GM18861 (cell line): ENCODE data around the gene ERCC6L2.

Source experiments
- ATAC-seq: cut with Tn5 transposase; IDR thresholded peaks from one replicate; pipeline ENCODE4 v1.9.1; 2021; ENCODE audit not compliant: unreplicated experiment

Gene ERCC6L2

GRCh38 chr9:95910770-95911340, 35.4 kb downstream of the ERCC6L2 start:
- ATAC-seq, result no peak

GRCh38 chr9:95912773-95913172, 37.3 kb downstream of the ERCC6L2 start:
- ATAC-seq, result no peak

DNA sequence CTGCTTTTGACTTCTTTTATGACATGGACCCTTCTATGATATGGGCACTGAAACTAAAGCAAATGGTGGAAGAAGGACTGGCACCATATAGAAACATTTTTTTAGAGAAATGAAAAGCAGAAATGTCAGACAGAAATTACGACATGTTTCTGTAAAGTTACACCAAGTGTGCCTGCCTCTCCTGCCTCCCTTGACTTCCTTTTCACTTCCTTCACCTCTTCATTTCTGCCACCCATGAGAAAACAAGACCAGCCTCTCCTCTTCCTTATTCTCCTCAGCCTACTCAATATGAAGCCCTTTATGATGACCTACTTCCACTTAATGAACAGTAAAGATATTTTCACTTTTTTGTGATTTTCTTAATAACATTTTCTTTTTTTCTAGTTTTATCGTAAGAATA, 44.5 kb downstream of the ERCC6L2 start:
- no peak for ATAC-seq

DNA sequence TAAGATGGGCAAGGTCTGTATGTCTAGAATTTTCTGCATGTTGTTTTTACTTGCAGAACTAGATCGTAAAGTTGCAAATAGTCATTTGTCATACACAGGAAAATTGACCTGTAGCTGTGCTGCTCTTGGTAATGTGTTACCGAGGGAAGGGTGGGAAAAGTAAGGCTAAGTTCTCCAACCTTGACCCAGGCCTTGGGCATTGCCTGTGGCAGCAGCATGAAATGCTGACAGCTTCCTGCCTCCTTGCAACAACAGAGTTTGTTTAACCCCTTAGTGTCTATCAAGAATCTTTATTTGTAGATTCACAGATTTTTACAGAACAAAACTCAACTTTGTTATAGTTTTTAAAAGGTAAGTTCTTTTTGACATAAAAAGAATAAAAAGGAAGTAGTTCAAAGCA, 48.3 kb downstream of the ERCC6L2 start:
- ATAC-seq, result no peak

DNA sequence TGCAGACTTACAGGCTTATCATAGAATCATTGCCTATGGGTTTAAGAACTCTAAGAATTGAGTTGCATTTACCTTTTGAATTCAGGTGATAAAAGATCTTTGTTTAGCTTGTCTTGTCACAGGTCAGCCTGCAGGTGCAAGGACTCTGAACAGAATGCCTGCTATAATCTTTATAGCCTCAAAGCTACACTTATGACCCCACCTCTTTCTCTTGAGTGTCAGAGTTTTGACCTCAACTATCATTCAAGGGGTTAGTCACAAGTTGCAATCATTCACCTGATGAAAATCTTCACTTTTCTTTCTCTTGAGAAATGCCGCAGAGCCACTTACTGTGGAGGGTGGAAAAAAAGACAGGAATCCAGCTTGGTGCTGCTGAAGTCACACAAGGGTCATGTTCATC, 49.5 kb downstream of the ERCC6L2 start:
- ATAC-seq, result no peak

DNA sequence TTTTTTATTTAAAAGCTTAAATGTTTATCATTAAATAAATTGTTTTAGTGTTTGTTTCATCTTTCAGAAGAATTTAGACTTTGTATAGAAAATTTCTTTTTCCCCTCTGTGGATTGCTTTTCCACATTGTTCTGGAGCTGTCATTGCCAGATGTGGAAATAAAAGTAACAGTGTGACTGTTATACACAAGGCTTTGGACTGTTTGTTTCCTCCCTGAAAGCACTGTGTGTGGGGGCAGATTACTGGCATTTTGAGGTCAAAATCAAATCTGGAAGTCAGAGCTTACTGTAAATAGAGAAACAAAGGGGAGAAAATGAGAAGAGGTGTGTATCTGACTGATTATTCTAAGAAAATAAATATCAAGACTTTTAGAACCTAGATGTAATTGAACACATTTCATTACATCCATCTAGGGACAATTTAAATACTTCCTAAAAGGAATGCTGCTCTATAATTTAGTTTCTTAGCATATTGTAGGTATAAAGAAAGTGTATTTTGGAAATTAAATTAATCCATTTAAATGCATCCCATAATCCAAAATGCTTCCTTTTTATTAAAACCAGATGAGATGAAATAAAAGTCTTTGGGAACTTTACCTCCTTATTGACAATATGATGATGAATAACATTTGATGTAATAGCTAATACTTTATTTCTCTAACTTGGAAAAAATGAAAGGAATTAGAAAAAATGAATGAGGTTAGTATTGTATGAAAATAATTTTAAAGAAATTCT, 51.9 kb downstream of the ERCC6L2 start:
- no peak for ATAC-seq

- ATAC-seq, result no peak
These were observed 54.8 kb downstream of the ERCC6L2 start for GRCh38 chr9:95930277-95930676.

DNA sequence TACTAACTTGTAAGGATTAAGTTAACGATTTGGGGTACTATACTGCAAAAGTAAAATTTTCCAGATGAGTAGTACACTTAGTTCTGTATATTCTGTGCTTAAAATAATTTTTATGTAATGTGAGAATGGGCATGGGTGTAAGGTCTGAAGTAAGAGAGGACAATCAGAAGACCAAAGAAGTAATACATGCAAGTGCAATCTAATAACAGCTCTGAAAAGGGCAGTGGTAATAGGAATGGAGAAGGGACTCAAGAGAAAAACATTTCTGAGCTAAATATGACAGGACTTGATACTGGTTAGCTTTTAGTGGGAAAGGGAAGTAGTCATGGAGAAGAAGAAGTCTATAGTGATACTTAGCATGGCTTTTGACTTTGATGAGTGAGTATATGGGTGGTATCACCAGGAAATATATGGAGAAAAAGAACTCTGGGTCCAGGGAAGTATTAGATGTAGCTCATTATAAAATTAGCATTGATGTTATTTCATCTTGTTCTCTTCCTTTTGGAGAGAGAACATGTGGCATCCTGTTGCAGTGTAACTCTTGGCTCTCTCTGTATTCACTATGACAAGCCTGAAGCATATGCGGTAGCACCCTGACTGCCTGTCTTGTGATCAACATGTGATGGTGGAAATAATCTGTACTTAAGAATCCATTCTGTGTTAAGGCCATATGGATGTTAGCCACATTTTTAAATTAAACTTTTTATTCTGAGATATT, 60.5 kb downstream of the ERCC6L2 start:
- no peak for ATAC-seq

DNA sequence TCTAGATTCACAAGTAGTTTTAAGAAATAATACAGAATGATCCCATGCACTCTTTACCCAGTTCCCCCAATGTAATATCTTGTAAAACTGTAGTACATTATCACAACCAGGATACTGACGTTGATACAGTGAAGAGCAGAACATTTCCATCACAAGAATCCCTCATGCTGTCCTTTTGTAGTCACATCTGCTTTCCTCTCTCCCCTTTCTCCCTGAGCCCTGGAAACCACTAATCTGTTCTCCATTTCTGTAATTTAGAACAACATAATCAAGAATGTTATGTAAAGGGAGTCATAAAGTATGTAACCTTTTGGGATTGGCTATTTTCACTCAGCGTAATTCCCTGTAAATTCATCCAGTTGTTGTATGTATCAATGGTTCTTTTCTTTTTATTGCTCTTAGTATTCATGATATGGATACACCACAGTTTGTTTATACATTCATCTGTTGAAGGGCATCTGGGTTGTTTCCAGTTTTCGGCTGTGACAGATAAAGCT, 61.1 kb downstream of the ERCC6L2 start:
- ATAC-seq, result no peak

- ATAC-seq, result no peak
These were observed 61.6 kb downstream of the ERCC6L2 start for GRCh38 chr9:95937131-95937530.

- no peak for ATAC-seq
These were observed 63.2 kb downstream of the ERCC6L2 start for GRCh38 chr9:95938724-95939123.

GRCh38 chr9:95939472-95939871, 64.0 kb downstream of the ERCC6L2 start:
- ATAC-seq, result no peak

DNA sequence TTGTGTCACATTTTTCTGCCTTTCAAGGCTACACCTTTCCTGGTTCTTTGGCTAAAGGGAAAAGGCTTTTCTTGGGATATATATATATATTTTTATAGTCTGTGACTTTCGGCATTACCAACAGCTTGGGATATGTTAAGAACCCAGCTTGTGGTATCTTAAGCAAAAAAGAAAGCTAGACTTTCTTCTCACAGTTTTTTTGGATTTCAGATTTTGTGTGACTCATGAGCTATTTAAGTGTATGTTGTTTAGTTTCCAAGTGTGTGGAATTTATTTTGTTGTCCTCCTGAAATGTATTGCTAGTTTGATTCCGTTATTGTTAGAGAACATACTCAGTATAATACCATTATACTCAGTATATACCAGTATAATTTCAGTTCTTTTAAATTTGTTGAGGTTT, 64.8 kb downstream of the ERCC6L2 start:
- no peak for ATAC-seq

DNA sequence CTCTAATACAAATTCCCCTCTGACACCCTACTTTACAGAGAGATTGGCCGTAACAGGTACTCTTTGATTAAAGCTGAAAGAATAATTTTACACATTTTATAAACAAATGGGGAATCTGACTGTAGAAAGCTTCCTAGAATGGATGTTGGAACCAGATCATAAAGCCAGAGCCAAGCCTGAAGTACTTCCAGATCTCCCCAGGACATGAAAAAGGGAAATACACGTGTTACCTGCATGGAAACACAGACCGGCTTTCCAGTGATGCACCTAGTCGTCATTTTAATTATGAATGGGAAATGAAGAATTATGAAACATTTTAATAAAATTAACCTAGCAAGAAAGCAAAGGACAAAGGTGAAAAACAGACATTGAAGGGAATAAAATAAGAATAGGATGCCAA, 66.5 kb downstream of the ERCC6L2 start:
- ATAC-seq, result no peak

DNA sequence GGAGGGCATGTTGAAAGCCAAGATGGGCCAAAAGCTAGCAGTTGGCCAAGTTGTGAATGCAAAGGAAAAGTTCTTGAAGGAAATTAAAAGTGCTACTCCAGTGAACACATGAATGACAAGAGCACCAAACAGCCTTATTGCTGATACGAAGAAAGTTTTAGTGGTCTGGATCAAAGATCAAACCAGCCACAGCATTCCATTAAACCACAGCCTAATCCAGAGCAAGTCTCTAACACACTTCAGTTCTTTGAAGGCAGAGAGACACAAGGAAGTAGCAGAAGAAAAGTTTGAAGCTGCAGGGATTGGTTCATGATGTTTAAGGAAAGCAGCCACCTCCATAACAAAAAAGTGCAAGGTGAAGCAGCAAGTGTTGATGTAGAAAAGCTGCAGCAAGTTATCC, 71.6 kb downstream of the ERCC6L2 start:
- no peak for ATAC-seq

DNA sequence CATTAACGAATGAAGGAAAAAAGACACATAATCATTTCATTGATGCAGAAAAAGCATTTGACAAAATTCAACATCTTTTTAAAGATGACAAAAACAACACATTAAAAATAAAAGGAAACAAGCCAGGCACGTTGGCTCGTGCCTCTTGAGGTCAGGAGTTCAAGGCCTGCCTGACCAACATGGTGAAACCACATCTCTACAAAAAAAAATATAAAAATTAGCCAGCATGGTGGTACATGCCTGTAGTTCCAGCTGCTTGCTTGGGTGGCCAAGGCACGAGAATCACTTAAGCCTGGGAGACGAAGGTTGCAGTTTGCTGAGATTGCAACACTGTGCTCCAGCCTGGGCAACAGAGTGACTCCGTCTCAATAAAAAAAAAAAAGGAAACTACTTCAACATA, 77.0 kb downstream of the ERCC6L2 start:
- no peak for ATAC-seq

DNA sequence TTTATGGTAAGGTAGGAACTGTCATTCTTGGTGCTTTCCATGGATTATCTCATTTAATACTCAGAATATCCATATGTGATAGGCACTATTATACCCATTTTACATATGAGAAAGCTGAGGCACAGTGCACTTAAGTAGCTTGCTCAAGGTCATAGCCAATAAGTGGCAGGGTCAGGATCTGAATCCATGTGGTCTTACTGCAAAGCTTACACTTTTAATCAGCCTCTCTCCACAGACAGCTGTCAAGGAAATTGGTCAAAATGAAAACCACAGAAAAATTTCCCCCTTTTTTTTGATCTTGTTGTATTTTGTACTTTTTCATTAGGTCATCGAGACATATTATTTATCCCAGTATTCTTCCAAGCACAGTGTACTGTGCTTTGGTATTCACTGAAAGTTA, 78.5 kb downstream of the ERCC6L2 start:
- no peak for ATAC-seq

- ATAC-seq, result no peak
These were observed 79.4 kb downstream of the ERCC6L2 start for GRCh38 chr9:95954940-95955339.

- no peak for ATAC-seq
These were observed 87.4 kb downstream of the ERCC6L2 start for GRCh38 chr9:95962936-95963335.

DNA sequence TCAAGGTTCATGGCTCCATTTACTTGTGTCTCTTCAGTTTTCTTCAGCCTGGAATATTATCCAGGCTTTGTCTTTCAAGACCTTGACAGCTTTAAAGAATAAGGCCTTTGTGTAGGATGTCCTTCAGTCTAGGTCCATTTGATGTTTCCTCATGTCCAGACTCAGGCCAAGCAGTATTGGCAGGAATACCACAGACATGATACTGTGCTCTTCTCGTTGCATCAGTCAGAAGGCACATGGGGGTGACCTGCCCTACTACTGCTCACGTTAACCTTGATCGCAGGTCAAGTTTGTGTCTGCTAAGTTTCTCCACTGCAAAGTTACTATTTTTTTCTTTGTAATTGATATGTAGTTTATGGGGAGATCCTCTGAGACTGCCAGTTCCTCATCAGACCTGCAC, 88.2 kb downstream of the ERCC6L2 start:
- ATAC-seq, result no peak

DNA sequence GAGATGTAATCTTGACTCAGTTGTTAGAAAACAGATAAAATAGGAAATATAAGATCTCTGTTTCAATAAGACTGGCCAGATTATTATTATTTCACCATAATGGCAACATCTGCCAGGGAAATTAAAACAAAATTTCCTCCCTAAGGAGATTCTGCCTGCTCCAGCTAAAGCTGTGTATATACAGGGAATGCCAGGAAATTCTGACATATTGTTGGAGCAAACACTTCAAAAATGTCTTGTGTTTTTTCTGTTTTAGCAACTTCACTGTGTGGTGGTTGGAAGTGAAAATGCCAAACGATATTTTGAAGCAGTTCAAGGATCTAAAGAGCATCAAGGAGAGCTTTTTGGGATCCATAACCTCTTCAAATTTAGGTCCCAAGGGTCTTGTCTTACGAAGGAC, 90.8 kb downstream of the ERCC6L2 start:
- no peak for ATAC-seq

- no peak for ATAC-seq
These were observed 94.8 kb downstream of the ERCC6L2 start for GRCh38 chr9:95970317-95970716.
